Tibial artery (tissue), 4 donors: ENCODE results near the gene GJB2.

Experiments used
- DNase-seq, 2 donors: peaks; one replicate each; pipeline ENCODE4 v3.0.0-alpha.2; 2019
- H3K27ac ChIP-seq, 2 donors: fragments of 200-600 bp; sonication (generic) in 1 of 2; 1 replicate in 1 of 2; 2 replicates in 1 of 2; pipeline ENCODE4 v1.5.1; 2018 to 2019; ENCODE audit warnings: mild to moderate bottlenecking in 1 of 2
- H3K27me3 ChIP-seq, 2 donors: fragments of 200-600 bp; sonication (generic) in 1 of 2; one replicate each; pipeline versions ENCODE4 v1.5.1 to v1.6.0; 2016 to 2019
- H3K36me3 ChIP-seq, 3 donors: fragments of 200-600 bp; sonication (generic) in 2 of 3; one replicate each; pipeline ENCODE4 v1.5.1; 2016 to 2019; ENCODE audit warnings: mild to moderate bottlenecking in 2 of 3
- H3K4me1 ChIP-seq, 4 donors: fragments of 200-600 bp; sonication (generic) in 2 of 4; 1 replicate in 3 of 4; 2 replicates in 1 of 4; pipeline ENCODE4 v1.5.1; 2016 to 2019
- H3K4me3 ChIP-seq, 2 donors: fragments of 200-600 bp; sonication (generic) in 1 of 2; 1 replicate in 1 of 2; 2 replicates in 1 of 2; pipeline ENCODE4 v1.5.1; 2018 to 2019; ENCODE audit warnings: mild to moderate bottlenecking in 2 of 2
- H3K9me3 ChIP-seq, 3 donors: fragments of 200-600 bp; sonication (generic) in 1 of 3; one replicate each; pipeline ENCODE4 v1.5.1; 2016 to 2019
- intact Hi-C: fragments of 100-400 bp; cut with DNase I; formaldehyde crosslinking; loops from one replicate; pipeline ENCODE4 v1.15.0; 2023; ENCODE audit warnings: low total_unique reads
- TF ChIP-seq, protein P1 (sequence below), 2 experiments: fragments of 200-600 bp in 1 of 2; fragments of 450-650 bp in 1 of 2; IDR thresholded peaks; one replicate each; pipeline ENCODE4 v1.5.1; 2017 to 2019; ENCODE audit warnings: antibody characterized with exemption in 2 of 2, mild to moderate bottlenecking in 1 of 2, moderate library complexity in 1 of 2

GJB2 gene

DNA sequence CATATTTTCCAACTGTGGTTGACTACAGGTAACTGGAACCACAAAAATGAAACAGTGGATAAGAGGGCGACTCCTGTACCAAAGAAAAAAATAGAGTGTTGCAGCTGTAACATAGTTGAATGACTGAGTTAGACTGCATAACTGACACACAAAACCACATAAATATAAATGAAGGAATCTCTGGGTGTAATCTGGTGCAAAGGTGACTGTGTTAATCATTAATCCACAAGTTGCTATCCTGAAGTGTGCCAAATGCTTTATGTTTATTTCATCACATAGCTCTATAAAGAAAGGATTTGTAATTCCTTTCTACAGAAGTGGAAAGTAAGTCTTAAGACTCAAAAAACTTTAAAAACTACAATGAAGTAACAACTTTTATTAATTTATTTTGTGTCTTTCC, 6.0 kb upstream of the GJB2 start:
- no peak overlapping the region for H3K27ac ChIP-seq

DNA sequence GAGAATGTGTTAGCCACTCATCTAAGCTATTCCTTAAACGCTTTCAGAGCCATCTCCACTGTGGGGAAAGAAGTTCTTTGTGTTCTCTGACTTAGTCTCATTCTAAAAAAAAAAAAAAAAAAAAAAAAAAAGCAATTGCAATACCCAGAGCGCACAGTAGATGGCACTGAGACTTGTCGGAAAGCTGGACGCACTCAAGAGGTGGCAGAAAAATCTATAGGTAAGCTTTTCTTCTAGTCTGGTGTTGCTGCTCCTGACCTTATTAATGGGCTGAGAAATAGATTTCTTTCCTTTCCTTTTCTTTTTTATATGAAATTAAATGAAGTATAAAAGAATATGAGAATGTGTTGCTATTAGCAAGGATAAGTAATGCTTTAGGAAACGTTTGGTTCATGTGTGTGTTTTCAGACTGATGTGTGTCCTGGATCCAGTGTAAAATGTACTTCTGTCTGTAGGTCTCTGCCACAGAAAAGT, 4.7 kb upstream of the GJB2 start:
- Histone ChIP-seq H3K4me3 (no peak overlapping the region), H3K4me1 (peaks cover 0 to 20% (median 19%) of the 10 kb centered on the region in 4 donors), H3K27ac (no peak overlapping the region), H3K36me3 (no peaks in the 10 kb centered on the region), H3K9me3 (peaks cover 0 to 13% (median 3%) of the 10 kb centered on the region in 3 donors), H3K27me3 (peaks cover 12 to 47% of the 10 kb centered on the region in 2 donors)
- intact Hi-C loops = no loop called here
- TF ChIP-seq, protein P1, sequence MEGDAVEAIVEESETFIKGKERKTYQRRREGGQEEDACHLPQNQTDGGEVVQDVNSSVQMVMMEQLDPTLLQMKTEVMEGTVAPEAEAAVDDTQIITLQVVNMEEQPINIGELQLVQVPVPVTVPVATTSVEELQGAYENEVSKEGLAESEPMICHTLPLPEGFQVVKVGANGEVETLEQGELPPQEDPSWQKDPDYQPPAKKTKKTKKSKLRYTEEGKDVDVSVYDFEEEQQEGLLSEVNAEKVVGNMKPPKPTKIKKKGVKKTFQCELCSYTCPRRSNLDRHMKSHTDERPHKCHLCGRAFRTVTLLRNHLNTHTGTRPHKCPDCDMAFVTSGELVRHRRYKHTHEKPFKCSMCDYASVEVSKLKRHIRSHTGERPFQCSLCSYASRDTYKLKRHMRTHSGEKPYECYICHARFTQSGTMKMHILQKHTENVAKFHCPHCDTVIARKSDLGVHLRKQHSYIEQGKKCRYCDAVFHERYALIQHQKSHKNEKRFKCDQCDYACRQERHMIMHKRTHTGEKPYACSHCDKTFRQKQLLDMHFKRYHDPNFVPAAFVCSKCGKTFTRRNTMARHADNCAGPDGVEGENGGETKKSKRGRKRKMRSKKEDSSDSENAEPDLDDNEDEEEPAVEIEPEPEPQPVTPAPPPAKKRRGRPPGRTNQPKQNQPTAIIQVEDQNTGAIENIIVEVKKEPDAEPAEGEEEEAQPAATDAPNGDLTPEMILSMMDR (IDR thresholded peaks at IDR 0.05) = peak; percentile 41 to 44
- DNase-seq = no peak

More for the DNA sequence above, 6.0 kb upstream of the GJB2 start:
- TF ChIP-seq, protein P1 (IDR thresholded peaks at IDR 0.05) = no peak
- no peaks in the 10 kb centered on the region for H3K36me3 ChIP-seq
- DNase-seq = no peak
- peaks cover 0 to 33% of the 10 kb centered on the region in 2 donors for H3K27me3 ChIP-seq
- intact Hi-C loops = no loop called here
- peaks cover 0 to 14% (median 3%) of the 10 kb centered on the region in 3 donors for H3K9me3 ChIP-seq
- H3K4me3 ChIP-seq = no peak overlapping the region
- peaks cover 0 to 6% (median 6%) of the 10 kb centered on the region in 4 donors for H3K4me1 ChIP-seq

DNA sequence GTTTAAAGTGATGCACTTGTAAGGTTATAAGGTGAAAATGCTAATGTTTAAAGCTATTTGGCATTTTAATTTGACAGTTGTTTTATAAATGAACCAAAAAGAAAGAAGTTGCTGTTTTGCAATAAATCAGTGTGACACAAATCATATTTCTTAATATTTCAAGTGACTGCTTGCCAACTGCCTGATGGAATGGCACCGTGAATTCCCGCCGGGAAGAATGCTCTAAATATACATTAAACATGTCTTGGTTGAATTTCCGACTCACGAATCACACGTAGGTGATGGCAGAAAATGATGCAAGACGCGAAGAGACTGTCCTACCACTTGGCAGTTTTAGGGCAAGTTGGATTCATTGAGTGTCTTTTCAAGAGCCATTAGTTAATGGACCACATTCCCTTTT, 3.1 kb upstream of the GJB2 start:
- intact Hi-C loops = no loop called here
- peaks cover 0 to 3% (median 0%) of the 10 kb centered on the region in 3 donors for H3K9me3 ChIP-seq

DNA sequence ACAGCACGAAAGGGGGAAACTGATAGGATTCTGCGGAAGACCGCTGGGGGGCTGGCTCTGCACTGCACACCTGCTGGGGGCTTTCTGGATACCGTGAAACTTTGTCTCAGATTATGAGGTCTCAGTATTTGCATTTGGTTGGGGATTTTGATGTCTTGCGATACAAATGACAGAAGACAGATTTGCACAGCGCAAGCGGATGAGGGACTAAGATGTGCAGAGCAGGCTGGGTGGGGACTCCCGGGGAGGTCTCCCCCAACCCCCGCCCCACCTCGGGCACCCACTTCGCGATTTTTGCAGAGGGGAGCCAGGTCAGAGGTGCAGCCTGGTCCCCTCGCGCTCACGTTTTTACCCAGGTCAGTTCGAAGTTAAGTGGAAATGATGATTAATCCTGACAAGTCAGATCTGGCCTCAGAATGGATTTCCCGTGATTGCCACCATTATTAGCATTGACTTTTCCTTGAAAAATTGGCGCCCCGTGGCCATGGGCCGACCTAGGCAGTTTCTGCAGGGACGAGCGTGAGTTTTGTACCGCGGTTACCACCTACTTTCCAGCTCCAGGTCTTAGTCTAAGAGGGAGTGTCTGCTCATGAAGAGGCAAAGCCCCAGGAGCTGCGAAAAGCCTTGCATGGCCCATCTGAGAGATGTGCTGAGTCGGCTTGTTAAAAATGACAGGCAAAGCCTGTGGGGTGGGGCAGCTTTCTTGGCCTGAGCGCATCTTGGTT, 1.3 kb upstream of the GJB2 start:
- no peaks in the 10 kb centered on the region for H3K9me3 ChIP-seq
- TF ChIP-seq, protein P1 (IDR thresholded peaks at IDR 0.05) = no peak
- peaks cover 14 to 67% of the 10 kb centered on the region in 2 donors for H3K27me3 ChIP-seq
- H3K27ac ChIP-seq = no peak overlapping the region
- peak overlapping the region in 1 of 2 donors; percentile 53 for H3K4me3 ChIP-seq
- DNase-seq = no peak
- intact Hi-C loops = no loop called here
- H3K36me3 ChIP-seq = no peaks in the 10 kb centered on the region
- peaks cover 0 to 28% (median 24%) of the 10 kb centered on the region in 4 donors for H3K4me1 ChIP-seq

More for the DNA sequence above, 3.1 kb upstream of the GJB2 start:
- TF ChIP-seq, protein P1 (IDR thresholded peaks at IDR 0.05) = no peak
- Histone ChIP-seq H3K27me3 (peaks cover 14 to 61% of the 10 kb centered on the region in 2 donors), H3K27ac (no peak overlapping the region), H3K4me1 (peaks cover 0 to 28% (median 24%) of the 10 kb centered on the region in 4 donors), H3K36me3 (no peaks in the 10 kb centered on the region), H3K4me3 (no peak overlapping the region)
- DNase-seq = no peak

DNA sequence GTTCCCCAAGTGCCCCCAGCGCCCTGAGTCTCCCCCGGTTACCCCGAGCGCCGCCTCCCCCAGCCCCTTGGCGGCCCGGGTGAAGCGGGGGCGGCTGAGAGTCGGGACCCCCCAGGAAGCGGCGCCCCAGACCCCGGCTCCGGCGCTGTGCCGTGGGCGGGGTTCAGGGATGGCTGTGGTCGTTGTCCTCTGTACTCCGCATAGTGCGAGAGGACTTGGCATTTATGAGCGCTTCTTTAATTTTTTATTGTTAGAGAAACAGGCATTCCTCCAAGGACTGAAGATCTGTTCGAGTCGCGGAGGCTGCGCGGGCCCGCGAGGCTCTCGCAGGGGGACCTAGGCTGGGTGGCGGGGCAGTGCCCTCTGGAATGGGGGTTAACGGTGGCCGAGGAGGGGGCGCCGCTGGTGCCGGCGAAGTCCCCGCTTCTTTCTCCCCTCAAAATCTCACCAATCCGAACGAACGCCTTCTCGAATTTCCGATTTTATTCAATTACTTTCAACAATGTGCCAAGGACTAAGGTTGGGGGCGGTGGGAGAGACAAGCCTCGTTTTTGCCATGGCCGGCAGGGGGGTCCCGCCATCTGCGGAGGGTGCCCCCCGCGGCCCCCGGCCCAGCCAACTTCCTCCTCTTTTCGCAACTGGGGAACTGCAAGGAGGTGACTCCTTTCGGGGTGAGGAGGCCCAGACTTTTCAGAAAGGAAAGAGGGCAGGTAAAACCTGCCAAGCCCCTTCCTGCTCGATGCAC, 596 bp upstream of the GJB2 start:
- H3K27me3 ChIP-seq = peaks cover 14 to 70% of the 10 kb centered on the region in 2 donors
- no peak overlapping the region for H3K27ac ChIP-seq
- no peaks in the 10 kb centered on the region for H3K9me3 ChIP-seq
- no peak for DNase-seq
- H3K4me1 ChIP-seq = peaks cover 0 to 28% (median 24%) of the 10 kb centered on the region in 4 donors
- TF ChIP-seq, protein P1 (IDR thresholded peaks at IDR 0.05) = no peak
- no peaks in the 10 kb centered on the region for H3K36me3 ChIP-seq
- intact Hi-C loops = no loop called here
- peak overlapping the region; percentile 40 to 53 for H3K4me3 ChIP-seq
